HCT116 (cell line): ENCODE results near the gene TOP1. TPM values are rescaled to one million over a fixed set of nuclear protein-coding genes. Genes with fewer than 3 reads are reported as not detected.

Experiments used
- ATAC-seq: fragments of 200-7000 bp; cut with Tn5 transposase; 2 replicates; pipeline ENCODE4 v1.9.1; 2020; ENCODE audit warnings: mild to moderate bottlenecking, moderate library complexity
- BruUV-seq: library from RNA; stranded (reverse); fragments of 400-500 nt; replicated peaks from 2 replicates; lab custom pipeline; 2021; lab: Mats Ljungman, UMichigan
- CTCF ChIA-PET: fragments of 300-600 bp; sonication (Branson Sonifier 250); formaldehyde crosslinking; loops from one replicate; lab custom pipeline; 2021; ENCODE audit warnings: antibody characterized with exemption; lab: Charles Lee
- POLR2A ChIA-PET: fragments of 300-600, 350-600 bp; sonication (Branson Sonifier 250); formaldehyde crosslinking; loops from one replicate; lab custom pipeline; 2021; ENCODE audit warnings: antibody characterized with exemption; lab: Charles Lee
- RAD21 ChIA-PET, 2 experiments: fragments of 300-600 bp; sonication (Branson Sonifier 250); formaldehyde crosslinking; loops; one replicate each; lab custom pipeline; 2023; ENCODE audit warnings: low total read pairs in 2 of 2; ENCODE audit not compliant: uncharacterized antibody in 2 of 2, unreplicated experiment in 2 of 2, low non-redundant PET in 1 of 2; lab: Charles Lee
- DNase-seq: peaks from one replicate; pipeline ENCODE4 v3.0.0-alpha.2; 2010; ENCODE audit warnings: low read depth, low spot score
- H2AFZ ChIP-seq: fragments of 200-600 bp; shearing (Covaris generic), sonication (generic); 2 replicates; pipeline ENCODE4 v1.6.1; 2017; ENCODE audit warnings: low read depth, mixed run types, mixed read lengths, antibody characterized with exemption, low read length; ENCODE audit not compliant: poor library complexity, severe bottlenecking
- H3K27ac ChIP-seq: 2 replicates; pipeline ENCODE4 v1.5.1; 2012; ENCODE audit warnings: low read depth, low read length
- H3K27me3 ChIP-seq: fragments of 200-600 bp; sonication (generic); 2 replicates; pipeline ENCODE4 v1.6.1; 2016; ENCODE audit warnings: mixed run types, low read length, mixed read lengths; ENCODE audit not compliant: insufficient read depth
- H3K36me3 ChIP-seq, 2 experiments: fragments of 200-500 bp in 1 of 2; fragments of 200-600 bp in 1 of 2; sonication (Bioruptor generic) in 1 of 2; sonication (generic) in 1 of 2; 2 replicates each; pipeline versions ENCODE4 v1.5.1 to v1.6.1; 2014 to 2016; ENCODE audit warnings: low read length in 2 of 2, inconsistent platforms in 1 of 2, mixed read lengths in 1 of 2, mixed run types in 1 of 2; ENCODE audit not compliant: insufficient read depth in 2 of 2, control insufficient read depth in 1 of 2
- H3K4me1 ChIP-seq, 2 experiments: fragments of 200-600 bp in 1 of 2; sonication (generic) in 1 of 2; 2 replicates each; pipeline versions ENCODE4 v1.5.1 to v1.6.1; 2012 to 2017; ENCODE audit warnings: low read length in 2 of 2, inconsistent platforms in 1 of 2, mild to moderate bottlenecking in 1 of 2, mixed read lengths in 1 of 2, mixed run types in 1 of 2, moderate library complexity in 1 of 2; ENCODE audit not compliant: insufficient read depth in 2 of 2, control insufficient read depth in 1 of 2
- H3K4me2 ChIP-seq: fragments of 200-600 bp; sonication (generic); 2 replicates; pipeline ENCODE4 v1.6.1; 2017; ENCODE audit warnings: mixed run types, low read length, mixed read lengths
- H3K4me3 ChIP-seq, 2 experiments: fragments of 200-600 bp in 1 of 2; sonication (generic) in 1 of 2; replicated peaks in 1 of 2; 2 replicates each; pipeline ENCODE4 v1.5.1; 2011 to 2016; ENCODE audit warnings: low read length in 2 of 2, control low read depth in 1 of 2, low read depth in 1 of 2, mild to moderate bottlenecking in 1 of 2, mixed read lengths in 1 of 2, mixed run types in 1 of 2
- H3K79me2 ChIP-seq: fragments of 200-600 bp; sonication (generic); 2 replicates; pipeline ENCODE4 v1.6.1; 2017; ENCODE audit warnings: mild to moderate bottlenecking, mixed run types, low read length, moderate library complexity, mixed read lengths; ENCODE audit not compliant: insufficient read depth
- H3K9ac ChIP-seq: fragments of 200-600 bp; sonication (generic); 2 replicates; pipeline ENCODE4 v1.6.1; 2016; ENCODE audit warnings: low read length, mixed read lengths
- H3K9me2 ChIP-seq: fragments of 200-600 bp; sonication (generic), shearing (Covaris generic); 2 replicates; pipeline ENCODE4 v1.6.1; 2017; ENCODE audit warnings: mixed run types, mild to moderate bottlenecking, moderate library complexity; ENCODE audit not compliant: insufficient read depth
- H3K9me3 ChIP-seq, 2 experiments: fragments of 200-500 bp in 1 of 2; fragments of 200-600 bp in 1 of 2; sonication (Bioruptor generic) in 1 of 2; sonication (generic) in 1 of 2; 2 replicates each; pipeline ENCODE4 v1.6.1; 2014 to 2017; ENCODE audit warnings: low read length in 2 of 2, mixed read lengths in 2 of 2, inconsistent platforms in 1 of 2, low read depth in 1 of 2, mild to moderate bottlenecking in 1 of 2, mixed run types in 1 of 2, moderate library complexity in 1 of 2; ENCODE audit not compliant: control insufficient read depth in 1 of 2, insufficient read depth in 1 of 2
- H4K20me1 ChIP-seq: fragments of 200-600 bp; sonication (generic), shearing (Covaris generic); 2 replicates; pipeline ENCODE4 v1.6.1; 2017; ENCODE audit warnings: mixed run types, mild to moderate bottlenecking, moderate library complexity; ENCODE audit not compliant: insufficient read depth
- FOSL1 ChIP-seq: IDR thresholded peaks from 2 replicates; pipeline ENCODE4 v1.6.1; 2012; ENCODE audit warnings: low read depth
- JUND ChIP-seq: IDR thresholded peaks from 2 replicates; pipeline ENCODE4 v1.6.1; 2012
- MAX ChIP-seq: IDR thresholded peaks from 2 replicates; pipeline ENCODE4 v1.6.1; 2012
- POLR2AphosphoS5 ChIP-seq: IDR thresholded peaks from 2 replicates; pipeline ENCODE4 v1.6.1; 2011; ENCODE audit warnings: mild to moderate bottlenecking, low read depth, low read length, moderate library complexity
- SIN3A ChIP-seq: IDR thresholded peaks from 2 replicates; pipeline ENCODE4 v1.6.1; 2012; ENCODE audit warnings: low read depth
- TCF7L2 ChIP-seq: IDR thresholded peaks from 2 replicates; pipeline ENCODE4 v1.7.0; 2011; ENCODE audit warnings: borderline replicate concordance, inconsistent platforms; ENCODE audit not compliant: insufficient read depth, insufficient read length; ENCODE audit errors: extremely low read depth
- ZBTB33 ChIP-seq: IDR thresholded peaks from 2 replicates; pipeline ENCODE4 v1.6.1; 2011; ENCODE audit warnings: mild to moderate bottlenecking, low read length, moderate library complexity; ENCODE audit not compliant: insufficient replicate concordance; ENCODE audit errors: extremely low read depth
- ZFX ChIP-seq: fragments of 450-650 bp; IDR thresholded peaks from 2 replicates; pipeline ENCODE4 v1.6.1; 2017
- ZNF274 ChIP-seq: fragments of 200-500 bp; sonication (Bioruptor generic); IDR thresholded peaks from 2 replicates; pipeline ENCODE4 v1.6.1; 2014; ENCODE audit warnings: mild to moderate bottlenecking, low read depth, low read length, inconsistent platforms
- intact Hi-C: fragments of 100-400 bp; cut with micrococcal nuclease; formaldehyde crosslinking; loops from 2 replicates; pipeline ENCODE4 v1.10.0; 2022
- total RNA-seq: library from RNA; stranded (reverse); gene quantifications from one replicate; pipeline ENCODE4 v1.2.1, GENCODE V29; 2021; ENCODE audit not compliant: unreplicated experiment
- TF ChIP-seq, protein P1 (sequence below): IDR thresholded peaks from 2 replicates; pipeline ENCODE4 v1.6.1; 2012

The TOP1 gene
- total RNA-seq, 1 experiment from 2014 or later: 190 TPM

DNA sequence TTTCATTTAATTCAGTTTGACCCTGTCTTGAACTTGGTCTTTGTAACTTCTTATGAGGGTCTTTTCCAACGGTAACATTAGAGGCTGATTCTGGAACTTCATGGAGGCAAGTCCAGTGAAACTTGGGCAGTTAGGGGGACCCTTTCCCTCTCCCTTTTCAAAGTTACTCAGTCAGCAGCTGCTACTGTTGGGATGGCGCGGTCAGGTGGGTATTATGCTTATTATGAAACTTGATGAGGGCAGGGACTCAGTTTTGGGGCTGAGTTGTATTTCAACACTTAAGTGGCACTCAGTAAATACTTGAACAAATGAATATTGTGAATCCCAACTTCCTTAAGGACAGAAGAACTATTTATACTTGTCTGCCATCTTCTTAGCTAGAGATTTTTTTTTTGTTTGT is 20.8 kb downstream of the TOP1 start:
- H3K9me3 ChIP-seq: no peaks in the 10 kb centered on the region
- no peak for ATAC-seq
- peaks cover 100% of the 10 kb centered on the region for H3K79me2 ChIP-seq
- ChIA-PET POLR2A (no interaction called here), CTCF (no interaction called here), RAD21 (no interaction called here)
- no peaks in the 10 kb centered on the region for H3K27me3 ChIP-seq
- H3K4me2 ChIP-seq: no peak overlapping the region
- no peak overlapping the region for H3K9ac ChIP-seq
- H4K20me1 ChIP-seq: peaks cover 70% of the 10 kb centered on the region
- H2AFZ ChIP-seq: no peak overlapping the region
- H3K9me2 ChIP-seq: no peaks in the 10 kb centered on the region
- H3K4me1 ChIP-seq: peaks cover 28 to 65% of the 10 kb centered on the region in 2 experiments
- no peak overlapping the region for H3K27ac ChIP-seq
- TF ChIP-seq FOSL1 (no peak), SIN3A (no peak), POLR2AphosphoS5 (no peak), JUND (no peak), ZBTB33 (no peak), MAX (no peak), ZFX (no peak), TCF7L2 (no peak), ZNF274 (no peak)
- TF ChIP-seq, protein P1, sequence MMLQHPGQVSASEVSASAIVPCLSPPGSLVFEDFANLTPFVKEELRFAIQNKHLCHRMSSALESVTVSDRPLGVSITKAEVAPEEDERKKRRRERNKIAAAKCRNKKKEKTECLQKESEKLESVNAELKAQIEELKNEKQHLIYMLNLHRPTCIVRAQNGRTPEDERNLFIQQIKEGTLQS: no peak
- no TSS peak for BruUV-seq
- H3K36me3 ChIP-seq: peaks cover 0 to 9% of the 10 kb centered on the region in 2 experiments; a peak in 1 of 4 replicates
- no peak overlapping the region for H3K4me3 ChIP-seq
- DNase-seq: no peak
- intact Hi-C loops: loop anchor here (5.0 kb wide), 1 partner anchor 57 kb away; no protein-coding TSS in a partner anchor
